GM12875 (cell line): Measurements from ENCODE around the gene GPR15LG.

Source experiments
- H3K4me3 ChIP-seq: one replicate; pipeline ENCODE4 v1.5.1; 2011; ENCODE audit warnings: low read depth, low read length, control low read depth
- CTCF ChIP-seq: IDR thresholded peaks from 2 replicates; pipeline ENCODE4 v1.5.1; 2011; ENCODE audit warnings: low read depth, mild to moderate bottlenecking, control low read depth, inconsistent platforms, low read length, moderate library complexity, borderline replicate concordance; ENCODE audit not compliant: insufficient read depth

The GPR15LG gene

GRCh38 chr10:84201244-84201606, 27.6 kb downstream of the GPR15LG start:
- H3K4me3 ChIP-seq = no peak overlapping the region
- TF ChIP-seq CTCF = 0 out of 2 replicates have a peak, but pooled peaks have one; percentile 6

DNA sequence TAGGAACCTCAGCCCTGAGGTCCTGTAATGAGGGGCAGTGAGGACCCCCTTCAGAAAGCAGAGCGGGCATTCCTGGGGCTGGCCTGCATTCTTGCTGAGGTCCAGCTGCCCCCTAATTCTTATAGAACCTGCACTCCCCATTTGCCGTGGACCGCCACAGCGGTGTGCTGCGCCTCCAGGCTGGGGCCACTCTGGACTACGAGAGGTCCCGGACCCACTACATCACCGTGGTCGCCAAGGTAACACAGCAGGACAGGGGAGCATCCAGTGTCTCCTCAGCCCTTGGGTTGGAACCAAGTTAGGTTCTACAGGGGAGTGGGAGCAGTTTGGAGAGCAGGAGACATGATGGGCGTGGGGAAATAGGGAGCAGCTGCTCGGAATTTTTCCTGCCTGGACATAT, 28.1 kb downstream of the GPR15LG start:
- no peak for TF ChIP-seq CTCF
- no peak overlapping the region for H3K4me3 ChIP-seq

DNA sequence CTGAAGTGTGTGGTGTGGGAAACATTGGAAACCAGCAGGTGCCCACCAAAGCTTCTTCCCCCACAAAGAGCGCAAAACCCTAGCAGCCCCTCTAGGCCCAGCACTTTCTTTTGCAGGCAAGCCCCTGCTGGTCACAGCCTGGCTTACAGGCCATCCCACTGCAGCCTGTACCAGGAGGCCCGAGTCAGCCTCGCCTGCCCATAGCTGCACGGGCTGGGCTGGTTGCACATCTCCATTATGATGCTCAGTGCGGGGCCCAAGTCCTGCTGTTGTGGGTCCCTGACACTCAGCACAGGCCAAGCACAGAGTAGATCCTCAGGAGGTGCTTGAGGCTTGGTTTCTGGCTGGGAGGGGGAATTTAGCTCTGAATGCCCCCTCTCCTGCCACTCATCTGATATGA, 28.7 kb downstream of the GPR15LG start:
- H3K4me3 ChIP-seq = no peak overlapping the region
- TF ChIP-seq CTCF = 0 out of 2 replicates have a peak, but pooled peaks have one; percentile 2

DNA sequence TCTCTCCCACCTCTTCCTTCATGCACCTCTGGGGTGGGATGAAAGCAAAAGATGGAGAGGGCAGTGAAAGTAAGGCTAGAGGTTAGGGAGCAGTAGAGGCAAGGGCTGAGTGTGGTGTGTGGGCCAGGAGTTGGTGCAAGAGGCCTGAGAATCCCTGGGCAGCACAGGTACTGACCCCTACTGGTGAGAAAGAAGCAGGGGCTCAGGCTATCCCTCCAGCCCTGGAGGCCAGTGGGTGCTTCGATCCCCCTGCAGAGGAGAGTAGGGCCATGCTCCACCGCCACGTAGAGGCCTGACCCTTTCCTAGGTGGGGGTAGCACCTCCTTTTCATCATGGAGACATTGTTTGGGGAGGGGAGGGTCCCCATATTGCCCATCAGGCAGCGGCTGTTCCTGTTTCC, 30.5 kb downstream of the GPR15LG start:
- TF ChIP-seq CTCF = peak; percentile 82
- H3K4me3 ChIP-seq = no peak overlapping the region

GRCh38 chr10:84204610-84205009, 31.0 kb downstream of the GPR15LG start:
- no peak for TF ChIP-seq CTCF
- H3K4me3 ChIP-seq = no peak overlapping the region

DNA sequence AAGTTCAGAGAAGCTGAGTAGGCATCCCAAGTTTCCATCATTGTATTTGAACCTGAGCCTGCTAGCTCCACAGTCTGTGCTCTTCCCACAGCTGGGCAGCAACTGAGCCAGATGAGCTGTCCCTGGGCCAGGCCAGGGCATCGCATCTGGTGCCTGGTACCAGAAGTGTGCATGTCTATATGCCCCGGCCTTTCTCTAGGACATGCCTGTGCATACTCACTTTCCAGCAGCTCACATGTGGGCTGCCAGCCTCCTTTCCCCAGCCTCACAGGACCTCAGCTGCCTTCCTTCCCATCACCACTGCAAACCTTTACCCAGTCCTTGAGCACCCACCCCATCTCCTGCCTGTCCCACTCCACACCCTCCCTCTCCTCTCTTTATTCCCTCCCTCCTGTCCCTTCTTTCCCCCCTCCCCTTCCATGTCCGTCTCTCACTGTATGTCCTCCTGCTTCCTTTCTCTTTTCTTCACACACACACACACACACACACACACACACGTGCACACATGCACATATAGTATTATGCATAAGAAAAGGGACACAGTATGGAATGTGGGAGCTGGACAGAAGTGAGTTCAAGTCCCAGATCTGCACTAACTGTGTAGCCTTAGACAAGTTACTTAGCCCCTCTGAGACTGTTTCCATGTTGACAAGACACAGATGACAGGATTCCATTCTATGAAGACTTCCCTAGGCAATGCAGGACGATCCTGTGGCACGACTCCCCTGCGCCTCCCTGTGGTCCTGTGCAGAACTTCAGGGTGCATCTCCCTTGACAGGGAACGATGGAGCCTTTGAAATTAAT, 31.6 kb downstream of the GPR15LG start:
- peak; percentile 94 for TF ChIP-seq CTCF
- no peak overlapping the region for H3K4me3 ChIP-seq

- no peak for TF ChIP-seq CTCF
These were observed 32.4 kb downstream of the GPR15LG start for GRCh38 chr10:84205853-84206525.

More at GRCh38 chr10:84205853-84206525, 32.4 kb downstream of the GPR15LG start:
- H3K4me3 ChIP-seq = no peak overlapping the region
